Tibial nerve (tissue), 4 donors: ENCODE data around the gene CAPN14.

Source experiments
- EP300 ChIP-seq, 2 donors: sonication (generic); formaldehyde crosslinking; IDR thresholded peaks; one replicate each; pipeline ENCODE4 v1.6.1; 2017; ENCODE audit warnings: antibody characterized with exemption in 2 of 2, mild to moderate bottlenecking in 1 of 2
- POLR2A ChIP-seq, 2 donors: fragments of 450-650 bp; IDR thresholded peaks; one replicate each; pipeline ENCODE4 v1.6.1; 2017; ENCODE audit warnings: antibody characterized with exemption in 2 of 2, mild to moderate bottlenecking in 2 of 2, moderate library complexity in 2 of 2
- TF ChIP-seq, protein P1 (sequence below), 5 experiments: fragments of 200-600 bp in 3 of 5; fragments of 450-650 bp in 2 of 5; sonication (generic) in 3 of 5; IDR thresholded peaks; one replicate each; pipeline ENCODE4 v1.5.1; 2016 to 2019; ENCODE audit warnings: antibody characterized with exemption in 5 of 5, mild to moderate bottlenecking in 3 of 5, moderate library complexity in 2 of 5

- TF ChIP-seq, protein P1, sequence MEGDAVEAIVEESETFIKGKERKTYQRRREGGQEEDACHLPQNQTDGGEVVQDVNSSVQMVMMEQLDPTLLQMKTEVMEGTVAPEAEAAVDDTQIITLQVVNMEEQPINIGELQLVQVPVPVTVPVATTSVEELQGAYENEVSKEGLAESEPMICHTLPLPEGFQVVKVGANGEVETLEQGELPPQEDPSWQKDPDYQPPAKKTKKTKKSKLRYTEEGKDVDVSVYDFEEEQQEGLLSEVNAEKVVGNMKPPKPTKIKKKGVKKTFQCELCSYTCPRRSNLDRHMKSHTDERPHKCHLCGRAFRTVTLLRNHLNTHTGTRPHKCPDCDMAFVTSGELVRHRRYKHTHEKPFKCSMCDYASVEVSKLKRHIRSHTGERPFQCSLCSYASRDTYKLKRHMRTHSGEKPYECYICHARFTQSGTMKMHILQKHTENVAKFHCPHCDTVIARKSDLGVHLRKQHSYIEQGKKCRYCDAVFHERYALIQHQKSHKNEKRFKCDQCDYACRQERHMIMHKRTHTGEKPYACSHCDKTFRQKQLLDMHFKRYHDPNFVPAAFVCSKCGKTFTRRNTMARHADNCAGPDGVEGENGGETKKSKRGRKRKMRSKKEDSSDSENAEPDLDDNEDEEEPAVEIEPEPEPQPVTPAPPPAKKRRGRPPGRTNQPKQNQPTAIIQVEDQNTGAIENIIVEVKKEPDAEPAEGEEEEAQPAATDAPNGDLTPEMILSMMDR (IDR thresholded peaks at IDR 0.05): no peak
- TF ChIP-seq EP300 (IDR thresholded peaks at IDR 0.05) (no peak), POLR2A (IDR thresholded peaks at IDR 0.05) (no peak)
These were observed 30.4 kb upstream of the CAPN14 start for GRCh38 chr2:31247711-31248110.
